ENCODE measurements around the gene FCHSD1.

GRCh38 chr5:141649972-141650371, 1.2 kb downstream of the FCHSD1 start:
- TF ChIP-seq POLR2A (IDR thresholded peaks at IDR 0.05) (no peak), CTCF (IDR thresholded peaks at IDR 0.05) (no peak), EP300 (IDR thresholded peaks at IDR 0.05) (no peak)
